Measurements from ENCODE around the gene PDE12.

DNA sequence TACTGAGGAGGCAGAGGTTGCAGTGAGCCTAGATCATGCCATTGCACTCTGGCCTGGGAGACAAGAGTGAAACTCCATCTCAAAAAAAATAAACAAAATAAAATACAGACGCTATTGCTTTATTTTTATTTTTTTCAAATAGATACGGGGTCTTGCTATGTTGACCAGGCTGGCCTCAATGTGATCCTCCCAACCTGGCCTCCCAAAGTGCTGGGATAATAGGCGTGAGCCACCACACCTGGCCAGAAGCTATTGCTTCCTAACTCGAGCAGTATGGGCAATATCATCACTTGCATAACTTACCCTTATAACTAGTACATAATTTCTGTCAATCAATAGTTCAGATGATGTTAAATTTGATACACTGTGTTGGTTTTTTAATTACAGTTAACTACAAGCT is 38.1 kb downstream of the PDE12 start:
- TF ChIP-seq EZH2 (IDR thresholded peaks at IDR 0.05; ENCODE audit: low read length, unreplicated experiment) (no peak), EZH2phosphoT487 (IDR thresholded peaks at IDR 0.05; ENCODE audit: borderline replicate concordance, low read length) (no peak)
- TF ChIP-seq, protein P1, sequence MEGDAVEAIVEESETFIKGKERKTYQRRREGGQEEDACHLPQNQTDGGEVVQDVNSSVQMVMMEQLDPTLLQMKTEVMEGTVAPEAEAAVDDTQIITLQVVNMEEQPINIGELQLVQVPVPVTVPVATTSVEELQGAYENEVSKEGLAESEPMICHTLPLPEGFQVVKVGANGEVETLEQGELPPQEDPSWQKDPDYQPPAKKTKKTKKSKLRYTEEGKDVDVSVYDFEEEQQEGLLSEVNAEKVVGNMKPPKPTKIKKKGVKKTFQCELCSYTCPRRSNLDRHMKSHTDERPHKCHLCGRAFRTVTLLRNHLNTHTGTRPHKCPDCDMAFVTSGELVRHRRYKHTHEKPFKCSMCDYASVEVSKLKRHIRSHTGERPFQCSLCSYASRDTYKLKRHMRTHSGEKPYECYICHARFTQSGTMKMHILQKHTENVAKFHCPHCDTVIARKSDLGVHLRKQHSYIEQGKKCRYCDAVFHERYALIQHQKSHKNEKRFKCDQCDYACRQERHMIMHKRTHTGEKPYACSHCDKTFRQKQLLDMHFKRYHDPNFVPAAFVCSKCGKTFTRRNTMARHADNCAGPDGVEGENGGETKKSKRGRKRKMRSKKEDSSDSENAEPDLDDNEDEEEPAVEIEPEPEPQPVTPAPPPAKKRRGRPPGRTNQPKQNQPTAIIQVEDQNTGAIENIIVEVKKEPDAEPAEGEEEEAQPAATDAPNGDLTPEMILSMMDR (conservative IDR thresholded peaks at IDR 0.05; ENCODE audit: low read depth, low read length) = no peak

Data from PC-3 (cell line).